ENCODE results near the gene SLC9A9. TPM values are rescaled to one million over a fixed set of nuclear protein-coding genes. Genes with fewer than 3 reads are reported as not detected.

The SLC9A9 gene
- polyA plus RNA-seq, 10 donors: 10.5 to 14.8 (median 12.2) TPM

DNA sequence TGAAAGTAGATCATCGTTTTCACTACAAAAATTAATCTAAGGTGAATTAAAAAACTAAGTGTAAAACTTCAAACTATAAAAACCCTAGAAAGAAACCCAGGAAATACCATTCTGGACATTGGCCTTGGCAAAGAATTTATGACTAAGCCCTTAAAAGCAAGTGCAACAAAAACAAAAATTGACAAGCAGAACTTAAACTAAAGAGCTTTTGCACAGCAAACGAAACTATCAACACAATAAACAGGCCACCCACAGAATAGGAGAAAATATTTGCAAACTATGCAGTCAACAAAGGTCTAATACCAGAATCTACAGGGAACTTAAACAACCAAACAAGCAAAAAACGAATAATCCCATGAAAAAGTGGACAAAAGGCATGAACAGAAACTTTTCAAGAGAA is 426.7 kb downstream of the SLC9A9 start:
- no peak for DNase-seq

DNA sequence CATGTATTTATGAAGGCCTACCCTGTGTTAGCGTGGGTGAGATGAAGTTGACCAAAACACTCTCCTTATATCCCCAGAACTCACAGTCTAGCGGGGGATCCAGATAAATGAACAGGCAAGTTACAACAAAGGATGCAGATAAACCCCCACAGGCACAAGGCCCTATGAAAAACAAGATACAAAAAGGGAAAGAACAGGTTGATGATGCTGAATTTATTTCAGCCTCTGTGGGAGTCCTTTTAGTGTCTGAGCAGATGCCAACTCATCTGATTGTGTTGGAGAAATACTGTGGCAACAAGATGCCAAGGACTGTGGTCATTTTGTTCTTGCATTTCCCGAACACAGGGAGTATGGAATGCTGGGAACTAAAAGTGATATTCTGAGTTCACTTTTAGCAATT is 428.7 kb downstream of the SLC9A9 start:
- DNase-seq: no peak

DNA sequence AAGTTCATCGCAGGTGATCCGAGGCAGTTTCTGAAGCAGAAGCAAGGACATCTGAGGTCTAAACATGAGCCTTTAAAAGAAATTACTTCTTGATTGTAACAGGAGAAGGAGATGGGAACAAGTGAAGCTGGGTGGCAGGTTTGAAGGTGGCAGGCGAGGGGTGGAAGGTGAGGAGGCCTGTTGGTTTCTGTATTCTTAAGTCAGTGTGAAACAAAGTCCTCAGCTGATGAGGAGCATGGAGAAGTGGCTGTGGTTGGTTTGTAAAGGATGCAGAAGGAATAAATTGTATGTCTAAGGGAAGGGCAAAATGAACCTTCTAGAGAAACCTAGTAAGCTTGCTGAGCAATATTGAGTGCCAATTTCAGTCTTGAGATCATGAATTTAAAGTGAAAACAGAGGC is 429.9 kb downstream of the SLC9A9 start:
- DNase-seq: no peak

DNA sequence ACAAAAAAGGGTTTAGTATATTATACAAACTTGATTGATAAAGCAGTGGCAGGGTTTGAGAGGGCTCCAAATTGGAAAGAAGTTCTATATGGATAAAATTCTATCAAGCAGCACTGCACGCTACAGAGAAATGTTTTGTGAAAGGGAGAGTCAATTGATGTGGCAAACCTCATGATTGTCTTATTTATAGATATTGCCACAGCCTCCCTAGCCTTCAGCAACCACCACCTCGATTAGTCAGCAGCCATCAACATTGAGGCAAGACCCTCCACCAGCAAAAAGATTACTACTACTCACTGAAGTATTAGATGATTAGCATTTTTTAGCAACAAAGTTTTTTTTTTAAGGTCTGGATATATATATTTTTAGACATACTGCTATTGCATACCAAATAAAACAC is 432.0 kb downstream of the SLC9A9 start:
- DNase-seq: no peak

DNA sequence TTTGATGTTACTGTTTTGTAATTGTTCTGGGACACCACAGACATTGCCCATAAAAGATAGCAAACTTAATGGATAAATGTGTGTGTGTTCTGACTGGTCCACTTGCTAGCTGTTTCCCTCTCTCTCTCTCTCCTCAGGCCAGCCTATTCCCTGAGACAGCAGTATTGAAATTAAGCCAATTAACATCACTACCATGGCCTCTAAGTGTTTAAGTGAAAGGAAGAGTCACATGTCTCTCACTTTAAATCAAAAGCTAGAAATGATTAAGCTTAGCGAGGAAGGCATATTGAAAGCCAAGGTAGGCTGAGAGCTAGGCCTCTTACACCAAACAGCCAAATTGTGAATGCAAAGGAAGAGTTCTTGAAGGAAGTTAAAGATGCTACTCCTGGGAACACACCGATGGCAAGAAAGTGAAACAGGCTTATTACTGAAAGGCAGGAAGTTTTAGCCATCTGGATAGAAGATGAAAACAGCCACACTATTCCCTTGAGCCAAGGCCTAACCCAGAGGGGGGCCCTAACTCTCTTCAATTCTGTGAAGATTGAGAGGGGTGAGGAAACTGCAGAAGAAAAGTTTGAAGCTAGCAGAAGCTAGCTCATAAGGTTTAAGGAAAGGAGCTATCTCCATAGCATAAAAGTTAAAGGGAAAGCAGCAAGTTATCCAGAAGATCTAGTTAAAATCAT is 433.6 kb downstream of the SLC9A9 start:
- peak in 2 of 3 donors; percentile 2 to 28 for DNase-seq

DNA sequence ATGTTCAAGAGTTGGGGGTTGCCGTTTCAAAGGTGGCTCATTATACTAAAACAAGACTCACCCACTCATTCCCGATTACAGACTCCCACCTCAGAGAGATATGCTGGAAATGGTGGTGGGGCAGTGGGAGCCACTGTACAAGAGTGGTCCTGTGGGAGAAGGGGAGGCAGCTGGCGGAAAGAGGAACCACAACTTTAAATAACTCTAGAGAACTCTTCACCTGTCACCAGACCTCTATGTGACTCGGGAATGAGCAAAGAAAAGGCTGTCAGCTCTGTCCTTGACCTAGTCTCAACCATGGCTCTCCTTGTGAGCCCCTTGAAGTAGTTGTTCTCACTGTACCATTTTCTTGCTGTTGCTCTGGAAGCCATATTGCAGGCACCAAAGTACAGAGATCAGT is 434.9 kb downstream of the SLC9A9 start:
- no peak for DNase-seq

DNA sequence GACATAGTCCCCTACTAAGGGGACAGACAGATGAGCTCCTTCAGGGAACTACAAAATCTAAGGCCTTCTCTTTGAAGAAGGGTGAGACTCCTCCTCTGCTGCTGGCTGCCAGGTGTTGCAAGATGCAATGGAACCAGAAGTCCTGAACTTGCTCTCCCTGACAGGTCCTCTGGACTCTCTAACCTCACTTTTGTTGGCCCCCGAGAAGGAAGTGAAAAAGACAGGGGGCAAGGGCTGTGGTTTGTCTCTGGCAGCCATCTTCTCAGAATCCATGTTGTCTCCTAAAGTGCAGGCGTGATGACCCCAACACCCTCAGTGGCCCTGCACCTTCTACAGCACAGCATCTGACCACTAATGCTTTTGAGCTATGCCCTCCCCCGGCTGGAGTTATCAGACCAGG is 436.2 kb downstream of the SLC9A9 start:
- no peak for DNase-seq

DNA sequence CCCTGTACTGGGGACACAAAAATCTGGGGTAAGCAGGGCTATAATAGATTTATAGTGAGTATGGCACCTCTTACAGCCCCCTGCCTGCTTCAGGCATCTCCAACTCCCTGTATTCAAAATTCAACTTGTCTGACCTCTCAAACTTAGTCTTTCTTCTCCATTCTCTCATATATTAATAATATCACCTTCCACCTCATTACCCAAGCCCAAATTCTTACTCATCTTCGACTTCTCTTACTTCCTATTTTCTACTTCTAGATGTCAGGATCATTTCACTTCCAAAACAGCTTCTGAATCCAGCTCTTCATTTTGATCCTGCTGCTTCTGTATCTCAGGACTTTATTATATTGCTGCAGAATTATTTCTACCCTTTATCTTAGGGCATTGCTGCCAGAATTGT is 438.0 kb downstream of the SLC9A9 start:
- DNase-seq: no peak

DNA sequence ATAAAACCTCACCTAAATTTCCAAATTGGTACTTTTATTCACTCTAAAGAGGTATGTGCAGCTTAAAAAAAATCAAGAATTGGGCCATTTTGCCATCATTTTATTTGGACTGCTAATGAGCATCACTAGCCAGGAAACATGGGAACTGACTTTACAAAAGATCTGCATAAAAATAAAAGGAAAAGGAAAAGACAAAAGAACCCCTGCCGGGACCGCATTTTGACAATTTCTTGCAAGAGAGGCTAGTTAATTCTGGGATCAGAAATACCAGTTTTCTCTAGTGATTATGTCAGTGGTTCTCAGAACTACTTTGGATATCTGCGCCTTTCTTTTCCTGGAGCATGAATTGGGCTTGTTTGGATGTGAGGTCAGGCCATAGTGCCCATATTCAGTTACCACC is 439.5 kb downstream of the SLC9A9 start:
- no peak for DNase-seq

DNA sequence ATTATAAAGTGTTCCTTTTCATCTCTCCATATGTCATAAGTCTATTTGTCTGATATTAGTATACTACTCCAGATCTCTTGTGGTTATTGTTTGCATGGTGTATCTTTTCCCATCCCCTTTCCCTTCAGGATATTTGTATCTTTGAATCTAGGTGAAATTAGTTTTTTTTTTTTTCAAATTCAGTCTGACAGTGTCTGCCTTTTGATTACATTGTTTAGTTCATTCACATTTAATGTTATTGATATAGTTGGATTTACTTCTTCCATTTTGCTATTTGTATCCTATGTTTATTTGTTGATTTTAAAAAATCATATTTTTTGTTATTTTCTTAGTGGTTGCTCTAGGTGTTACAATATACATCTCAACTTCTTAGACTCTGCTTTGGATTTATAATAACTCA is 445.7 kb downstream of the SLC9A9 start:
- DNase-seq: no peak

DNA sequence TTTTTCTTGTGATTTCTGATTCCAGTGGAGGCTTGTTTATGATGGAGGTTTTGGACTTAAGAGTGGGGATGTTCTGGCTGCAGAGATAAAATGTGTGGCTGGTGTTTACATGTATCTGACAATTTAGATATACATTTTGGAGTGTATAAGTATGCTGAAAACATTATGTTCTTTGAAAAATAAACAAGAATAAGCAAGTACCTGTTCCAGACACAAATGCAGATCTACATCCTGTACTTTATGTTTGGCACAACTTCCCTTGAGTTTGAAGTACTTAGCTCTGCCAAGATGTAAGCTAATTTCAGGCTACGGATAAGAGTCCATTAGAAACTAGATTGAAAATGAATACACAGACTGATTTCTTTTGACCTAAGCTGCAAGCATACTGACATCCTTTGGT is 451.5 kb downstream of the SLC9A9 start:
- no peak for DNase-seq

DNA sequence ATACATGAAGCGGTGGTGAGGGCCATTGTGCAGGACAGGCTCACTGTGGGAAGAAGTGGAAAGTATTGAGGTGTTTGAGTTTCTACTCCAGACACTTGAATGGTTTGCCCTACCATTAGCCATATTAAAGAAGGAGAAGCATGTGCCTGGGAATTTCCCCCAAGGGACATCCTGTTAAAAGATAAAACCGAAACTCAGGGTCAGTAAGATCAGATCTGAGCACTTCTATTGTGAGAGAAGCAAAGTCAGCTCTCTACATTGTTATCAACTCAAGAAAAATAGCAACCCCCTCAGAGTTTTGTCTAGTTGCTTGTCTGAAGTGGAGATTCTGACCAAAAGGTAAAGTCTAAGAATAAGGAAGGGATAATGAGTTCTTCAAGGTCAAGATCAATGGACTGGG is 458.9 kb downstream of the SLC9A9 start:
- DNase-seq: no peak

DNA sequence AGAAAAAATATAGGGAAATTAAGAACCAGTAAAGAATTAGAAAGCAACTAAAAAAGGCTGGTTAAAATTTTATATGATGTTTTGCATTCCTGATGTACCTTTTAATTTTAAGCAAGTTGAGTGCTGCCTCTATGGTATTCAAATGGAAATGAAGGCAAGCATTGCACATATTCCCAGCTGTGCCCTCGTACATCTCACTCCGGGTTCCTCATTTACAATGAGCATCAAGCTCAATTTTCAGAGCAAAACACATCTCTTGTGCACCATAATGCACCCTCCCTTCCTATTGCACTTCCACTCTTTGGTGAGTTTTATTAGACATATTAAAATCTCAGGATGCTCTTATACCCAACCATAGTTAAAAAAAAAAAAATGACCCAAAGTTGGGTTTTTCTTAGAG is 460.8 kb downstream of the SLC9A9 start:
- DNase-seq: no peak

DNA sequence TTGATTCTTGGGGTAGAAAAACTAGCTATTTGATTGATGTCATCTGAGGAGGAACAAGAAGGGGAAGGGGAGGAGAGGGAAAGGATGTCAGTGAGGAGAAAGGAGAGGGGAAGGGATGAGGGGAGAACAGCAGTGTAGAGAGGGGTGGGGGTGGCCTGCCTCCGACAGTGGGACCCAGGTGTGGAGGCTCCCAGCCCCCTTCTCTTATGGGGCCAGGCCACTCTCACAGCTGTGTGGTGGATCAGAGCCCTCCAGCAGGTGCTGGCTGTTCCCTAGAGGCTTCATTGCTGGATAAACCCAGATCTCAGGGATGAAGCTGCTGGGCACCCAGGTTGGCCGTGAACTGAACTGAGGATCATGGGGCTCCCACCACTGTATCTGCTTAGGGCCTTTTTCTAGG is 464.2 kb downstream of the SLC9A9 start:
- no peak for DNase-seq

DNA sequence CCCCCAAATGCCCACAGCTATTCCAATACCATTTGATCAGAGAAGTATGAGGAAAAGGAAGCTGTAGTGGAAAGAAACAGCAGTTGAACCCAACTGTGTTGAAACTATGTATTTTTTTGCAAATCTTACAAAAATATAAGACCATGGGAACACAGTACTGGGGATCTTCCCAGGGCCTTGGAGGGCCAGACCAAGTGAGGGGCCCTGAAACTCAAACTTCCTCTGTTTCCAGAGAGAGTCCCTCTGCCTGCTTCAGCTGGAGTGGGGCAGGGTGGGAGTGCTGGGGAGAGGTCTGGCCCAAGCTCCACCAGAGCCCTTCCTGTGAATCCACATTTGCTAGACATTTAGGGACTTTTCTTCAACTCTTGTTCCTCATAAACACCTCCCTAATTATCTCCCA is 464.8 kb downstream of the SLC9A9 start:
- DNase-seq: no peak

DNA sequence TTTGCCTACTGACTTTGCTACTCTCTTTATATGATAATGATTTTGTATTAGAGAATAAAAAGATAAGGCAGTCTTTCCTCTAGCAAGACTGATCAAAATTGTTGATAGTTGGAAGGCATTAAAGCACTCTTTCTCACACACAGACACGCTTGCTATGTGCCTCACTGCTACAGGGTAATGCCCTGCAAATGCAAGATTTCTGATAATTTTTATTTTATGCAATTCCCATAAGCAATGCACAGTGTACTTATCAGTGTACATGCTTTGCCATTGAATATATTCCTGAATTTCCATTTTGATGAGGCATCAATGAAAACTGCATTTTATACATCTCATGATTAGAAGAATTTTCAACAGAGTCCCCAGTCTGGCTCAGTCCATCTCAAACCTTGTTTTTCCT is 465.5 kb downstream of the SLC9A9 start:
- no peak for DNase-seq

DNA sequence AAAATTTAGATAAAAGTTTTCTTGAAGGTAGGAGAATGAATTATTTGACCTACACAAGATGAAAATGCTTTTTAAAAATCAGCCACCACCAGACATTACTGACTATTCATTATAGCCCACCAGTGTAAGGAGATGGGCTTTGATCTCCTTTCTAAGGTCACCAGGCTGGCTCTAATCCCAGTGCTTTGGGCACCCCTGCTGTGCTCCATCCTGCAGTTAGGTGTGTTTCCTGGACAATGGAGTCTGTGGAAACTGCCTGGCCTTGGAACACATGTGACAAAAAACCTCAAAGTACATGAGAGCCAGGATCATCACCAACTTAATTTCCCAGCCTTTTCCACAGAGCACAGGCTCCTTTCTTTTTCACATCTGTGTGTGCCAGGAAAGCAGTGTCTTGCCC is 467.8 kb downstream of the SLC9A9 start:
- no peak for DNase-seq

DNA sequence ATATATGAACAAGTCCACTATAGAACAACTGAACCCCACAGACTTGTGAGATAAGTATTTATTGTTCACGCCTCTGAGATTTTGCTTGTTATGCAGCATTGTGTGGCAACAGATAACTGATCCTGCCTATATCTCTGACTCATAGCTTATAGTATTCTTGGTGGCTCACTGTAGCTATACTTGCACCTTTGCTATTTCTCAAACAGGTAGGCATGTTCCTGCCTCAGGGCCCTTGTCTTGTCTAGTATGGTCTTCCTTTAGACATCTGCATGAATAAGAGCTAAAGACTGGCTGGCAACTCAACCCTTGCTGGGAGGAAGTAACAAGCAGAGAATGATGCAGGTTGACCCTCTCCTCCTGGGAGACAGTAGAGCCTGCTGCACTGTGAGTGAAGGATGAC is 472.6 kb downstream of the SLC9A9 start:
- DNase-seq: no peak

DNA sequence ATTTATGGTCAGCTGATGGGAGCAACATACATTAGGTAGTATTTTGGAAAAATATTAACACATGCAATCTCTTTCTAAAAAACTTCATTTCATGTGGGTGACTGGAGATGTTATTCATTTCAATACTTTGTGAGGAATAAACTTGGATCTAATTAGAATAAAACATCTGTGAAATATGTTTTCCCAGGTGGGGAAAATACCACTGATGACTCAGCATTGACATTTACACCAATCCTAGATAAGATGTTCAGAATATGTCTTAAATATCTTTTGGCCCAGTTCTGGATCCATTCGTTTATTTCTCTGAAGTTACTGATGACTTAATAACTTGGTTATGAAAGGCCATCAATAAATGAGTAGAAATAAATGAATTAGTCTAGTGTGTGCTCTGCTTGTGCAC is 481.1 kb downstream of the SLC9A9 start:
- DNase-seq: peak; percentile 4 to 37 (median 9)

DNA sequence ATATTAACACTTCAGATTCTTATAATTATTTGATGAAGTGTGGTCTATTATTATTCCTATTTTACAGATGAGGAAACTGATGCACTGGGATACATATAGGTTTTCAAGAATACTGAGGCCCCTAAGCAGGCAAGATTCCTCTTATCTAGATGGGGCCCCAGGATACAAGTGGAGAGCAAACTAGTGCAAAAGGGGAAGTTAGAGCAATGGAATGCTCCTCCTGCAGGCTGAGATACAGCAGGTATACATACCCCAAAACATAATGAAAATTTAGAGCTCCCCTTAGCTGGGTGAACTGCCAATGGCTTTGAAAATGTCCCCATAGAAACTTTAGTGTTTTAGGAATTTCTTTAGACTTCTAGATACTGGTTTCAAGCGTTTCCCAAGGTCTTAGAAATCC is 481.6 kb downstream of the SLC9A9 start:
- DNase-seq: no peak

DNA sequence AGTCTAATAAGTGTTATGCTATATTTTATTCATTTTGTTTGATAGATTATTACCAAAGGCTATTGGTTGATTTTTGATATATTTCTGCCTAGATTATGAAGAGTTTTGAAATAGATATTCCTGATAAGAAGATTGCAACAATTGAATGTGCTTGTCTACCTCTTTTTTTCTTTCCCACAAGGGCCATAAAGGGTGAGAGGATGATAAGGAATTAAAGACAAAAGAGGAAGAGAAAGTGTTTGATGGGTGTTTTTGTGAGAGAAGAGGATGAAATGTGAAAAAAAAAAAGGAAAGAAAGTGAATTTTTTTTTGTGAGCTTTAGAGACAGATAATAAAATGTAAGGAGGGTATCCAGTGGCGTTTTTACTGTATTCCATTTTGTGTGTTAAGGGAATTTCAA is 484.3 kb downstream of the SLC9A9 start:
- DNase-seq: no peak

DNA sequence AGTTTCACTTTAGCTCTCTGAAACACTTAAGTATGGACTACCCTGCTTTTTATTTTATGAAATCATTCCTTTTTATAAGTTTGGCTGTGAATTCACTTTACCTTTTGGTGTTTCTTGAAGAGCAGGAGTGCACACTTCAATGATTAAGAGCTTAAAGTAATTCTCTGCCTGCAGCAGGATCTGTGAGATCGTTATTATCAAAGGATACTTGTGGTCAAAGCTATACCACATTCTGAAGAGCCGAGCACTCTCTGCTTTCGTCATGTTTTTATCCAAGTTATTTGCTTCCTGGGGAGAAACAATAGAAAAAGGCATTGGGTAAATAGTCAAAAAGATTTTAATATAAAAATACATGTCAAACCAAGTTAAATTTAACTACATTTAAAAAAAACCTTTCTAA is 485.0 kb downstream of the SLC9A9 start:
- no peak for DNase-seq

DNA sequence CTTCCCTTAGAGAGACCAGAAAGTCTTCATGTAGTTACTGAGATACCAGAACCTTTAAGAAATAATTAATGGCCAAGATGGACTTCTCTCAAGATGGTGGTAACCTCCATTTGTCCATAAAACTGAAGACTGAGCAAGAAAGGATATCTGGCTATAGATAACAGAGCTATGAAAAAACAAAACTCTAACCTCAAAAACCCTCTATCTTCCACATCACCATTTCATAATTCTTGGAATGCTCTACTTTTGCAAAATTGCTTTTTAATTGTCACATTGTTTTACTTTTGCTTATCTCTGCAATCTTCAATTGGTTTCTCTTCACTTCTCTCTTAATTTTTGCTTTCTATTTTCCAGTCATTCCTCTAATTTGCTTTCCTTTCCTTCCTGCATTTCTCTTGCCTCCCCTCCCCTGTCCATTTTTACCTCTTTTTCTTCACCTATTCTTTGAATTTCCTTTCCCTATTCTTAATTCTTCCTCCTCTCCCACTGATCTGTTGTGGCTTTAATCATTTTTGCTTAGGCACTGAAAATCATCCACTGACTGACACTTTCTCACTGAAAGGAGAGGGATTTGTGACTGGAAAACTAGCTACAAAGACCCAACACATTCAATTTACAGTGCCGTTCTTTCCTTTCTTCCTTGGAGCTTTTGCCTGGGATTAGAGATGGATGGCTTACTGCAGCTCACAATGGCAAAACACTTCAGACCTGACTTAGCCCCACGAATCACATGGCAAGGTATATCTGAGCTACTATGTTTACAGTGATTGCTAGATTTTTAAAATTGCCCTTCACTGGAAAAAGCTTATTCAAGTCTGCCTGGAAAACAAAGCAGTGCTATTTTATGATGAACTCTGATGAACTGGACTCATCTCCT is 485.9 kb downstream of the SLC9A9 start:
- DNase-seq: no peak

DNA sequence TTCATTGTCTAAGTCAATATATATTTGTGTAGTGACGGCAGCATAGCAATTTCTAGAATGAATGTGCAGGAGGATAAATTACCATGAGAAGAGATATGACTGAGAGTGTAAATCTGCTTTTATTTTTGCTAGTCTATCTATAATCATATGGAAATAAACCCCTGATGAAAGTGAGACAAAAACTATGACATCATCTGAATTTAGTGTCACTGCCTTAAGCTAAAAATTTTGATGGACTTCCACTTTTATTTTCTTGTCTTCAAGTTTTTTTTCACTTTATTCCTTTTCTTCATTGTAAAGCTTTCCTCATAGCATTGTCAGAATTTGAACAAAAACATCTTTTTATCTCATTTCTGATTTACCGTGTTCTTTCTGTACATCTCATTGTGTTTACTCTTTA is 486.7 kb downstream of the SLC9A9 start:
- no peak for DNase-seq

Measured in muscle of back (tissue), 11 donors.